Activated naive CD4-positive, alpha-beta T cell treated with anti-CD3 and anti-CD28 coated beads, Interleukin-2, amount 50 U/mL, for 16 hours (primary cell): ENCODE results near the gene GUCY1A2.
"Not testable (repeated sequence)": the region's sequence is repeated elsewhere in the genome, so short reads cannot be mapped to it uniquely, and the experiment has no call there.

Source experiments
- DNase-seq: peaks from one replicate; pipeline ENCODE4 v3.0.0-alpha.2; 2020

Gene GUCY1A2

GRCh38 chr11:106937111-106937510 lies 81.2 kb downstream of the GUCY1A2 start:
- DNase-seq: no peak

GRCh38 chr11:106925245-106925644 lies 93.0 kb downstream of the GUCY1A2 start:
- no peak for DNase-seq

GRCh38 chr11:106920899-106921509 lies 97.3 kb downstream of the GUCY1A2 start:
- DNase-seq: no peak

GRCh38 chr11:106917973-106918372 lies 100.3 kb downstream of the GUCY1A2 start:
- no peak for DNase-seq

- no peak for DNase-seq
Observed at GRCh38 chr11:106914409-106914808, 103.9 kb downstream of the GUCY1A2 start.

GRCh38 chr11:106913141-106913540 lies 105.1 kb downstream of the GUCY1A2 start:
- no peak for DNase-seq

- DNase-seq: no peak
Observed at GRCh38 chr11:106904826-106905225, 113.5 kb downstream of the GUCY1A2 start.

GRCh38 chr11:106889718-106890117 lies 128.6 kb downstream of the GUCY1A2 start:
- no peak for DNase-seq

- DNase-seq: no peak
Observed at GRCh38 chr11:106888386-106888785, 129.9 kb downstream of the GUCY1A2 start.

GRCh38 chr11:106883693-106884092 lies 134.6 kb downstream of the GUCY1A2 start:
- not testable (repeated sequence) for DNase-seq

- DNase-seq: no peak
Observed at GRCh38 chr11:106879832-106880546, 138.3 kb downstream of the GUCY1A2 start.

- no peak for DNase-seq
Observed at GRCh38 chr11:106879029-106879428, 139.2 kb downstream of the GUCY1A2 start.

- DNase-seq: no peak
Observed at GRCh38 chr11:106875013-106875412, 143.3 kb downstream of the GUCY1A2 start.

GRCh38 chr11:106872246-106872645 lies 146.0 kb downstream of the GUCY1A2 start:
- DNase-seq: no peak

- no peak for DNase-seq
Observed at GRCh38 chr11:106858200-106858599, 160.1 kb downstream of the GUCY1A2 start.

GRCh38 chr11:106856566-106856965 lies 161.7 kb downstream of the GUCY1A2 start:
- no peak for DNase-seq

GRCh38 chr11:106854429-106854828 lies 163.8 kb downstream of the GUCY1A2 start:
- DNase-seq: no peak

GRCh38 chr11:106853850-106854401 lies 164.3 kb downstream of the GUCY1A2 start:
- no peak for DNase-seq

- DNase-seq: no peak
Observed at GRCh38 chr11:106852779-106853178, 165.5 kb downstream of the GUCY1A2 start.

- no peak for DNase-seq
Observed at GRCh38 chr11:106848526-106848925, 169.8 kb downstream of the GUCY1A2 start.

- DNase-seq: no peak
Observed at GRCh38 chr11:106842134-106842533, 176.1 kb downstream of the GUCY1A2 start.

- no peak for DNase-seq
Observed at GRCh38 chr11:106840947-106841346, 177.3 kb downstream of the GUCY1A2 start.

GRCh38 chr11:106840146-106840545 lies 178.1 kb downstream of the GUCY1A2 start:
- no peak for DNase-seq

GRCh38 chr11:106834567-106834966 lies 183.7 kb downstream of the GUCY1A2 start:
- DNase-seq: no peak
